Caco-2 (cell line): ENCODE data around the gene LZTS2. TPM values are rescaled to one million over a fixed set of nuclear protein-coding genes. Genes with fewer than 3 reads are reported as not detected.

ENCODE experiments used
- BruUV-seq: library from RNA; stranded (reverse); fragments of 400-500 nt; replicated peaks from 2 replicates; lab custom pipeline; 2021; lab: Mats Ljungman, UMichigan
- CTCF ChIA-PET: fragments of 300-600 bp; sonication (Branson Sonifier 250); formaldehyde crosslinking; loops from one replicate; lab custom pipeline; 2022; ENCODE audit warnings: antibody characterized with exemption; lab: Charles Lee
- POLR2A ChIA-PET: fragments of 300-600 bp; sonication (Branson Sonifier 250); formaldehyde crosslinking; loops from one replicate; lab custom pipeline; 2022; ENCODE audit warnings: antibody characterized with exemption; lab: Charles Lee
- DNase-seq, 2 experiments: peaks; one replicate each; pipeline versions ENCODE4 v3.0.0 to v3.0.0-alpha.2; 2020 to 2022
- H3K27me3 ChIP-seq: replicated peaks from 2 replicates; pipeline ENCODE4 v1.6.0; 2011; ENCODE audit warnings: low read length; ENCODE audit not compliant: control insufficient read depth, insufficient read depth
- H3K36me3 ChIP-seq: 2 replicates; pipeline ENCODE4 v1.5.1; 2011; ENCODE audit warnings: low read length; ENCODE audit not compliant: control insufficient read depth, insufficient read depth
- H3K4me1 ChIP-seq: fragments of 250-450 bp; sonication (Bioruptor Pico); 2 replicates; pipeline ENCODE4 v1.5.1; 2020; ENCODE audit warnings: mild to moderate bottlenecking
- H3K4me3 ChIP-seq: 2 replicates; pipeline ENCODE4 v1.5.1; 2011; ENCODE audit warnings: low read depth, mild to moderate bottlenecking, control low read depth, low read length
- H3K9me3 ChIP-seq: fragments of 250-450 bp; sonication (Bioruptor Pico); 2 replicates; pipeline ENCODE4 v1.5.1; 2020; ENCODE audit warnings: mild to moderate bottlenecking, moderate library complexity
- H3K27ac Mint-ChIP-seq: one replicate; pipeline ENCODE4 v1.8.0; 2022; ENCODE audit warnings: mixed read lengths; ENCODE audit not compliant: unreplicated experiment
- H3K27me3 Mint-ChIP-seq: one replicate; pipeline ENCODE4 v1.8.0; 2022; ENCODE audit warnings: mixed read lengths; ENCODE audit not compliant: insufficient read depth, unreplicated experiment
- H3K36me3 Mint-ChIP-seq: one replicate; pipeline ENCODE4 v1.8.0; 2022; ENCODE audit warnings: mild to moderate bottlenecking, mixed read lengths; ENCODE audit not compliant: insufficient read depth, unreplicated experiment
- H3K4me1 Mint-ChIP-seq: one replicate; pipeline ENCODE4 v1.8.0; 2022; ENCODE audit warnings: low read depth, mixed read lengths; ENCODE audit not compliant: unreplicated experiment
- H3K4me3 Mint-ChIP-seq: one replicate; pipeline ENCODE4 v1.8.0; 2022; ENCODE audit warnings: mild to moderate bottlenecking, moderate library complexity, mixed read lengths; ENCODE audit not compliant: unreplicated experiment
- H3K9me3 Mint-ChIP-seq: one replicate; pipeline ENCODE4 v1.8.0; 2022; ENCODE audit warnings: mixed read lengths; ENCODE audit not compliant: unreplicated experiment
- intact Hi-C: fragments of 100-400 bp; cut with micrococcal nuclease; formaldehyde crosslinking; loops from one replicate; pipeline ENCODE4 v1.10.0; 2022; ENCODE audit not compliant: unreplicated experiment
- total RNA-seq: library from RNA; stranded (reverse); gene quantifications from 2 replicates; pipeline ENCODE4 v1.2.3, GENCODE V29; 2022
- TF ChIP-seq, protein P1 (sequence below), 2 experiments: fragments of 200-600 bp in 1 of 2; IDR thresholded peaks; 1 replicate in 1 of 2; 2 replicates in 1 of 2; pipeline versions ENCODE4 v1.5.1 to v1.8.0; 2011 to 2022; ENCODE audit warnings: antibody characterized with exemption in 1 of 2, control low read depth in 1 of 2, inconsistent platforms in 1 of 2, low read depth in 1 of 2, low read length in 1 of 2, mild to moderate bottlenecking in 1 of 2, moderate library complexity in 1 of 2; ENCODE audit not compliant: insufficient read depth in 1 of 2, severe bottlenecking in 1 of 2, unreplicated experiment in 1 of 2

LZTS2 gene
- total RNA-seq, 1 experiment from 2014 or later, result 53.3 TPM

DNA sequence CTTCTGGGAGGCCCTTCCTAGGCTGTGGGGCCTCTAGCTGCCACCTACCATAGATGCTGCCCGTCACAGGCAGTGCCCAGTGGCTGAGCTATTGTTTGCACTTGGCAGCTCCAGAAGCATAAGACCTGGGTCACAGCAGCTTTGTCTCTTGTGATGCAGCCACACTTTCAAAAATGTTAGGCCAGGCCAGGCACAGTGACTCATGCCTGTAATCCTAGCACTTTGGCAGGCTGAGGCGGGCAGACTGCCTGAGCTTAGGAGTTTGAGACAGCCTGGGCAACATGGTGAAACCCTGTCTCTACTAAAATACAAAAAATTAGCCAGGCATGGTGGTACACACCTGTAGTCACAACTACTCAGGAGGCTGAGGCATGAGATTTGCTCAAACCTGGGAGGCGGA, 52.7 kb downstream of the LZTS2 start:
- intact Hi-C loops, result no loop called here
- POLR2A ChIA-PET, result no interaction called here
- DNase-seq, result no peak

DNA sequence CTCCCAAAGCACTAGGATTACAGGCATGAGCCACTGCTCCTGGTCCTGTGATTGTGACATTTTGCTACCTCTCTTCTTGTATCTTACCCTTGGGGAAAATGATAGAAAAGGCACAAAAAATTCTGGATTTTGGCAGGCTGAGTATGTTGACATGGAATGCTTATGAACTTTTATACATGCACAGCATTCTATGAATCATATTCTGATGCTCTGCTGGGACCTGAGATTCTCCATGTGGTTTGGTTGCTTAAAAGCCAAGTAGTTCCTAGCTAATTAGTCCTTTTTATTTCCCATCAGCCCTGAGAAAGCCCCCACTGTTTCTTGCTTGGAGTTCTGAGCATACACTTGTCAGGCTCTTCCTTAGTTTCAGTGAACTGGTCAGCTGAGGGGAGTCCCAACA, 53.9 kb downstream of the LZTS2 start:
- H3K4me1 Mint-ChIP-seq, result peaks cover 7% of the 10 kb centered on the region
- H3K4me3 ChIP-seq, result no peak overlapping the region
- H3K36me3 Mint-ChIP-seq, result no peaks in the 10 kb centered on the region
- H3K9me3 ChIP-seq, result no peaks in the 10 kb centered on the region
- ChIA-PET CTCF (interaction anchor here (1.0 kb wide), 1 partner anchor 12 kb away, joined by 10 read pairs; no protein-coding TSS in a partner anchor), POLR2A (no interaction called here)
- no TSS peak for BruUV-seq
- no peak overlapping the region for H3K27ac Mint-ChIP-seq
- intact Hi-C loops, result no loop called here
- H3K27me3 Mint-ChIP-seq, result no peaks in the 10 kb centered on the region
- TF ChIP-seq, protein P1, sequence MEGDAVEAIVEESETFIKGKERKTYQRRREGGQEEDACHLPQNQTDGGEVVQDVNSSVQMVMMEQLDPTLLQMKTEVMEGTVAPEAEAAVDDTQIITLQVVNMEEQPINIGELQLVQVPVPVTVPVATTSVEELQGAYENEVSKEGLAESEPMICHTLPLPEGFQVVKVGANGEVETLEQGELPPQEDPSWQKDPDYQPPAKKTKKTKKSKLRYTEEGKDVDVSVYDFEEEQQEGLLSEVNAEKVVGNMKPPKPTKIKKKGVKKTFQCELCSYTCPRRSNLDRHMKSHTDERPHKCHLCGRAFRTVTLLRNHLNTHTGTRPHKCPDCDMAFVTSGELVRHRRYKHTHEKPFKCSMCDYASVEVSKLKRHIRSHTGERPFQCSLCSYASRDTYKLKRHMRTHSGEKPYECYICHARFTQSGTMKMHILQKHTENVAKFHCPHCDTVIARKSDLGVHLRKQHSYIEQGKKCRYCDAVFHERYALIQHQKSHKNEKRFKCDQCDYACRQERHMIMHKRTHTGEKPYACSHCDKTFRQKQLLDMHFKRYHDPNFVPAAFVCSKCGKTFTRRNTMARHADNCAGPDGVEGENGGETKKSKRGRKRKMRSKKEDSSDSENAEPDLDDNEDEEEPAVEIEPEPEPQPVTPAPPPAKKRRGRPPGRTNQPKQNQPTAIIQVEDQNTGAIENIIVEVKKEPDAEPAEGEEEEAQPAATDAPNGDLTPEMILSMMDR (IDR thresholded peaks at IDR 0.05; ENCODE audit: insufficient read depth in 1 of 2, low read depth in 1 of 2, low read length in 1 of 2, severe bottlenecking in 1 of 2, unreplicated experiment in 1 of 2), result no peak
- no peaks in the 10 kb centered on the region for H3K27me3 ChIP-seq
- no peak for DNase-seq
- H3K36me3 ChIP-seq, result peaks cover 1% of the 10 kb centered on the region; the same call in 1 of the 2 replicates
- no peaks in the 10 kb centered on the region for H3K4me1 ChIP-seq
- H3K9me3 Mint-ChIP-seq, result no peaks in the 10 kb centered on the region
- no peak overlapping the region for H3K4me3 Mint-ChIP-seq

More for the DNA sequence above, 52.7 kb downstream of the LZTS2 start:
- TF ChIP-seq, protein P1 (IDR thresholded peaks at IDR 0.05; ENCODE audit: insufficient read depth in 1 of 2, low read depth in 1 of 2, low read length in 1 of 2, severe bottlenecking in 1 of 2, unreplicated experiment in 1 of 2), result no peak
- Histone ChIP-seq H3K4me3 (no peak overlapping the region), H3K27me3 (no peaks in the 10 kb centered on the region), H3K4me1 (no peaks in the 10 kb centered on the region), H3K9me3 (no peaks in the 10 kb centered on the region), H3K36me3 (peaks cover 1% of the 10 kb centered on the region; the same call in 1 of the 2 replicates)
- no TSS peak for BruUV-seq
- no peaks in the 10 kb centered on the region for H3K9me3 Mint-ChIP-seq
- H3K27ac Mint-ChIP-seq, result no peak overlapping the region
- H3K4me1 Mint-ChIP-seq, result peaks cover 7% of the 10 kb centered on the region
- H3K27me3 Mint-ChIP-seq, result no peaks in the 10 kb centered on the region
- CTCF ChIA-PET, result interaction anchor here (1.4 to 1.8 kb wide), 4 partner anchors 10 to 23 kb away, joined by 3 to 9 read pairs (median 5); partner anchors contain the start of genes KAZALD1, PDZD7 and SFXN3
- H3K36me3 Mint-ChIP-seq, result no peaks in the 10 kb centered on the region
- H3K4me3 Mint-ChIP-seq, result no peak overlapping the region

DNA sequence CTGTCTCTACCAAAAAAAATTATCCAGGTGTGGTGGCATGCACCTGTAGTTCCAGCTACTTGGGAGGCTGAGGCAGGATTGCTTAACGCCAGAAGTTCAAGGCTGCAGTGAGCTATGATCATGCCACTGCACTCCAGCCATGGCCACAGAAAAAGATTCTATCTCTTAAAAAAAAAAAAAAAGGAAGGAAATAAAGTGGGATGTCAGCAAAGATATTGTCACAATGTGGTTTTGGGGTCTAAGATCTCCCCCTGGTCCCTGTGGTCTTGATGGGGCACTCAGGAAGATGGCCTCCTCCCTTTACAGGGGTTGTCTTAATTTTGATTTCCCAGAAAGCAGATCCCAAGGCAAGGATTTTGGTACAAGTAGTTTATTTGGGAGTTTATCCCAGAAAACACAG, 54.7 kb downstream of the LZTS2 start:
- Mint-ChIP-seq H3K4me3 (no peak overlapping the region), H3K4me1 (peaks cover 7% of the 10 kb centered on the region), H3K36me3 (no peaks in the 10 kb centered on the region), H3K27me3 (no peaks in the 10 kb centered on the region), H3K9me3 (no peaks in the 10 kb centered on the region), H3K27ac (no peak overlapping the region)
- Histone ChIP-seq H3K9me3 (no peaks in the 10 kb centered on the region), H3K27me3 (no peaks in the 10 kb centered on the region), H3K36me3 (peaks cover 1% of the 10 kb centered on the region; the same call in 1 of the 2 replicates), H3K4me3 (no peak overlapping the region), H3K4me1 (0 out of 2 replicates have a peak, but pooled peaks cover 2% of the 10 kb centered on the region)
- ChIA-PET POLR2A (no interaction called here), CTCF (interaction anchor here (0.6 to 1.7 kb wide), 3 partner anchors 35 to 41 kb away, joined by 3 to 6 read pairs (median 5); no protein-coding TSS in a partner anchor)
- TF ChIP-seq, protein P1 (IDR thresholded peaks at IDR 0.05; ENCODE audit: insufficient read depth in 1 of 2, low read depth in 1 of 2, low read length in 1 of 2, severe bottlenecking in 1 of 2, unreplicated experiment in 1 of 2), result no peak
- intact Hi-C loops, result no loop called here
- DNase-seq, result no peak
- BruUV-seq, result no TSS peak
